Fibroblast of the aortic adventitia (primary cell): ENCODE results near the gene TPPP2. TPM values are rescaled to one million over a fixed set of nuclear protein-coding genes. Genes with fewer than 3 reads are reported as not detected.
"Not testable (repeated sequence)": the region's sequence is repeated elsewhere in the genome, so short reads cannot be mapped to it uniquely, and the experiment has no call there.

Source experiments
- DNase-seq: peaks from one replicate; pipeline ENCODE4 v3.0.0-alpha.2; 2010; ENCODE audit warnings: low read depth
- H3K4me3 ChIP-seq: 2 replicates; pipeline ENCODE4 v1.5.1; 2011; ENCODE audit warnings: low read depth, mild to moderate bottlenecking, control low read depth, low read length, moderate library complexity
- CTCF ChIP-seq: IDR thresholded peaks from 2 replicates; pipeline ENCODE4 v1.5.1; 2011; ENCODE audit warnings: mild to moderate bottlenecking, low read length, control low read depth, inconsistent platforms; ENCODE audit not compliant: insufficient read depth
- total RNA-seq: library from RNA; depleted of rRNA; stranded (reverse); fragments of >200 nt; gene quantifications from 2 replicates; pipeline ENCODE4 v1.2.3, GENCODE V29; 2012; ENCODE audit warnings: low replicate concordance

TPPP2 gene
- total RNA-seq, 1 donor: not detected

- no peak for DNase-seq
- TF ChIP-seq CTCF: no peak
- no peak overlapping the region for H3K4me3 ChIP-seq
Measured at GRCh38 chr14:20999591-20999990, 30.4 kb upstream of the TPPP2 start.

- no peak for DNase-seq
- TF ChIP-seq CTCF: no peak
- no peak overlapping the region for H3K4me3 ChIP-seq
Measured at GRCh38 chr14:21001218-21001617, 28.8 kb upstream of the TPPP2 start.

- no peak overlapping the region for H3K4me3 ChIP-seq
Measured at GRCh38 chr14:21003788-21004346, 26.1 kb upstream of the TPPP2 start.

GRCh38 chr14:21009721-21010120 is 20.3 kb upstream of the TPPP2 start:
- not testable (repeated sequence) for DNase-seq, H3K4me3 ChIP-seq

More at GRCh38 chr14:21003788-21004346, 26.1 kb upstream of the TPPP2 start:
- no peak for DNase-seq
- TF ChIP-seq CTCF: no peak

- no peak for TF ChIP-seq CTCF
- no peak overlapping the region for H3K4me3 ChIP-seq
Measured at GRCh38 chr14:21011136-21011535, 18.9 kb upstream of the TPPP2 start.

GRCh38 chr14:21014761-21015190 is 15.2 kb upstream of the TPPP2 start:
- peak; percentile 92 for TF ChIP-seq CTCF
- H3K4me3 ChIP-seq: no peak overlapping the region
- peak; percentile 92 for DNase-seq

More at GRCh38 chr14:21011136-21011535, 18.9 kb upstream of the TPPP2 start:
- no peak for DNase-seq

- TF ChIP-seq CTCF: no peak
- DNase-seq: no peak
- no peak overlapping the region for H3K4me3 ChIP-seq
Measured at GRCh38 chr14:21015312-21015711, 14.7 kb upstream of the TPPP2 start.
